HG03342 (cell line): Measurements from ENCODE around the gene EEFSEC.

Source experiments
- ATAC-seq: cut with Tn5 transposase; IDR thresholded peaks from one replicate; pipeline ENCODE4 v1.9.1; 2021; ENCODE audit warnings: mild to moderate bottlenecking, moderate library complexity; ENCODE audit not compliant: unreplicated experiment

EEFSEC gene

DNA sequence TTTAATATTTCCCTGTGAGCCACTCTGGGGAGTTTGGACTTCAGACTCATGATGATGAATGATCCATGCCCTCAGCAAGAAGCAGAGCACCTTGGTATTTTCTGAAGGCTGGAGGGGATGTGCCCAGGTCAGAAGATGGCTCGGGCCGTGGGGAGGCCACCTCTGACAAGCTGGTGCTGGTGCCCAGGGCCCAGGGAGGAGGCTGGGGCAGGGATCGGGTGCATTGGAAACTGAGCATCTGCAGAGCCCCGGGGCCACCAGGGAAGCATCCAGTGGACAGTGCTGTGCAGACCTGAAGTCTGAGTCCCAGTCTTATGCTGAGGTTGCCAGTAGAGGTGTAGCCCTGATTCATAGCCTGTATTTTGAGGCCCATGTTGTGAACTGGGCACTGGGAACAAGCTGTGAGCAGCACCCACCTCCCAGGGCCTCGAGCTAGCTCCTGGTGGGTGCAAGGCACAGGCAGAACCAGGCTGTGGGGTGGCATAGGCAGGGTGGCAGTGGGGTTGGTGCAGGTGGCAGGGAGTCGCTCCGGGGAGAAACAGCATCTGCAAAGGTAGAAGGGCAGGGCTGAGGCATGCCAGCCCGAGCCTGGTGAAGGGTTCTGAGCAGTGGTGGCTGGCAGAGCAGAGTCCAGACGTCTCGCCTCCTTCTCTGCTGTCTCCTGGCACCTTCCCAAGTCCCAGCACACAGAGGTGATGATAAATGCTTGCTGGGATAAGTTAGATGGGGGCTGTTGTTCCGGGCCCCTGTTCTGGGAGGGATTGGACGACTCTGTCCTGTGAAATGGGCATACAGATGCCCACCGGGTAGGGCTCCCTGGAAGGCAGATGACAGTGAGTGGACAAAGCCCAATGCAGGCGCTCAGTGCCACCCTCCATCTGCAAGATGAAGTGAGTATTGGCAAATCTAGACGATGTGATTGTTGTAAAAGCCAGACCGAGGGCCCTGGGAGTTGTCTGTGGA is 302.8 kb downstream of the EEFSEC start:
- ATAC-seq: no peak

DNA sequence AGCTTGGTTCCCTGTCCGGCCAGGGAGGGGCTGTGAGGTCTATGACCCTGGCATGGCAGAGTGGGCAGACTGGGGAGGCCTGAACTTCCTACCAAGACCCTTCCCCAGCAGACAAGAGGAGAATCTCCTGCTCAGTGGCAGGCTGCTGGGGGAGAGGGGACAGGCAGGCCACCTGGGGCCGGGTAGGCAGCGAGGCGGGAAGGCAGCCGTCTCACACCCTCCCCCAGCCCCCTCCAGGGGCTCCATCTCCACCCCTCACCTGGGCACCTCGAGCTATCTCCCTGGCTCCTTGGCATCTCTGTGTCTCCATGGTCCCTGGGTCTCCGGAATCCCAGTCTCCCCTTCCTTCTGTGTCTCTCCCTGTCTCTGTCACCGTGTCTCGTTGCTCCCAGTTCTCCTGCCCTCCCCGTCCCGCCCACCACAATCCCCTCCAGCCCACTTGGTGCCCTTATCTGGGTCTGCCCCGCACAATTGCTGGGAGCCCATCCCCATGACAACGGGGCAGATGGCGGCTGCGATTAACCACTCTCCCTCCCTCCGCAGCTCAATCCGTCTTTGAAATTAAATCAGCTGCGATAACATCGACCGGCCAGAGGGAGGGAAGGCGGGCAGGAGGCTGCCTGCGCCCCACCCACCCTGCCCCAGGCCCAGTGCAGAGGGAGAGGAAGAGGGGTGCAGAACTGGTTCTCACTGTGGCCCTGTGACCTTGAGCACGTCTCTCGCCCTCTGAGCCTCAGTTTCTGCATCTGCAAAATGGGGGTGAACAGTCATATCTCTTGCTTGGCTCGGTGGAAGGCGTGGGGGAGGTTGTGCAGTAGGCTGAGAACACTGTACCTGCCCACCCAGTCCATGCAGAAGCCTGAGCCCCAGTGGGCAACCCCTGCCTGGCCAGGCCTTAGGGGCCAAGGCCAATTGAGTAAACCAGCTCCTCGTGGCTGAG is 303.8 kb downstream of the EEFSEC start:
- ATAC-seq: no peak

DNA sequence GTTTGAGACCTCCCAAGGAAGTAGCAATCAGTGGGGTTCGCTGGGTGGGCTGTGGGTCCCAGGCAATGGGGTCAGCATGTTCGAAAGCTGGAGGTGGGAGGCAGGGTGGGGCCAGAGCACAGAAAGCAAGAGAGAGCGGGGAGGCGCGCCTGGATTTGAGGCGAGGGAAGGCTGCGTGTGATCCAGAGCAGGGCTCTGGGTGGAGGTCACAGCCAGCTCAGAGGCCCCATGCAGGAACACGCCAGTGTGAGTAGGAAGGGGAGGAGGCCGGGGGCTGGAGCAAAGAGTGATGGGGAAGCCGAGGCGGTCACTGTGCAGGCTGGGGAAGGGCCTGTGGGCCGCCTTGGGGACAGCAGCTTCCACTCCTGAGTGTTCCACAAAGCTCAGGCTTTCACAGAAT is 304.7 kb downstream of the EEFSEC start:
- ATAC-seq: no peak
